ENCODE results near the gene GRIP2.

GRCh38 chr3:14510838-14511622 is 29.1 kb downstream of the GRIP2 start:
- TF ChIP-seq CTCF (IDR thresholded peaks at IDR 0.05; ENCODE audit: poor library complexity, severe bottlenecking) (no peak), EZH2 (IDR thresholded peaks at IDR 0.05; ENCODE audit: borderline replicate concordance, insufficient read depth, low read length, poor library complexity, severe bottlenecking) (no peak), EP300 (conservative IDR thresholded peaks at IDR 0.05; ENCODE audit: poor library complexity, severe bottlenecking) (no peak), TAF1 (IDR thresholded peaks at IDR 0.05; ENCODE audit: low read depth) (no peak), POLR2AphosphoS5 (IDR thresholded peaks at IDR 0.05) (no peak)
